ENCODE data around the gene RSRC1.

DNA sequence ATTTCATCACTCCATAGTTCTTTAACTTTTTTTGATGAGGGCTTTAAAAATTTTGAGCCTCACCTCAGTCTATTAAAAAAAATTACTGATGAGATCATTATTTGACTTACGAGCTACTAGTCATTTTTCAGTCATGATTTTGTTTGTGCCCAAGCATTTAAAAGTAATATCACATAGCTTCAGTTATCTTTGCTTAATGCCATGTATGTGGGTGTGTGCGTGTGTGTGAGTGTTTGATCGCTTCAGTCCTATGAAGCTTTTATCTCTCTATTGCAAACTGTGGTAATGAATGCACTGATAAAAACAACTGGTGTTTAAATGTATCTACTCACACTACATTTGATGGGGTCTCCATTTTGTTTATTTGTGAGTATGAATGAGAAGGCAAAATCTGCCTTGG, 49.8 kb downstream of the RSRC1 start:
- no peak for TF ChIP-seq POLR2A (IDR thresholded peaks at IDR 0.05; ENCODE audit: low read depth, low read length)
- TF ChIP-seq TAF1 (IDR thresholded peaks at IDR 0.05; ENCODE audit: low read depth, low read length), result no peak
- TF ChIP-seq POLR2AphosphoS5 (IDR thresholded peaks at IDR 0.05; ENCODE audit: low read depth, low read length), result no peak
- no peak for TF ChIP-seq POU2F2 (IDR thresholded peaks at IDR 0.05; ENCODE audit: low read depth, low read length)
